MM.1S (cell line): ENCODE data around the gene GATC.
A peak's percentile ranks its signal among the peaks of the same experiment; 100 is the strongest.

ENCODE experiments used
- DNase-seq: peaks from one replicate; pipeline ENCODE4 v3.0.0-alpha.2; 2015
- H2AFZ ChIP-seq: fragments of 300-600 bp; sonication (generic); 2 replicates; pipeline ENCODE4 v1.6.0; 2016; ENCODE audit warnings: antibody characterized with exemption, low read length
- H3F3A ChIP-seq: fragments of 300-600 bp; sonication (generic); 2 replicates; pipeline ENCODE4 v1.6.1; 2016; ENCODE audit warnings: mild to moderate bottlenecking, antibody characterized with exemption, low read length, moderate library complexity, mixed read lengths; ENCODE audit not compliant: insufficient read depth
- H3K27ac ChIP-seq: fragments of 300-600 bp; sonication (generic); 2 replicates; pipeline ENCODE4 v1.5.1; 2016; ENCODE audit warnings: mild to moderate bottlenecking, low read length
- H3K27me3 ChIP-seq: fragments of 300-600 bp; sonication (generic); replicated peaks from 2 replicates; pipeline ENCODE4 v1.6.0; 2016; ENCODE audit warnings: low read length; ENCODE audit not compliant: insufficient read depth
- H3K36me3 ChIP-seq: fragments of 300-600 bp; sonication (generic); replicated peaks from 2 replicates; pipeline ENCODE4 v1.6.1; 2016; ENCODE audit warnings: mild to moderate bottlenecking, low read length, mixed read lengths; ENCODE audit not compliant: insufficient read depth
- H3K4me1 ChIP-seq: fragments of 300-600 bp; sonication (generic); 2 replicates; pipeline ENCODE4 v1.6.1; 2016; ENCODE audit warnings: low read length, mixed read lengths
- H3K4me2 ChIP-seq: fragments of 300-600 bp; sonication (generic); 2 replicates; pipeline ENCODE4 v1.6.0; 2016; ENCODE audit warnings: low read depth, low read length
- H3K4me3 ChIP-seq: fragments of 300-600 bp; sonication (generic); 2 replicates; pipeline ENCODE4 v1.5.1; 2016; ENCODE audit warnings: low read length, mixed read lengths
- H3K79me2 ChIP-seq: fragments of 300-600 bp; sonication (generic); 2 replicates; pipeline ENCODE4 v1.6.1; 2016; ENCODE audit warnings: mixed run types, low read length, mixed read lengths
- H3K9ac ChIP-seq: fragments of 300-600 bp; sonication (generic); 2 replicates; pipeline ENCODE4 v1.6.1; 2016; ENCODE audit warnings: low read length, mixed read lengths
- H3K9me2 ChIP-seq: fragments of 300-600 bp; sonication (generic); replicated peaks from 2 replicates; pipeline ENCODE4 v1.6.1; 2016; ENCODE audit warnings: mild to moderate bottlenecking, low read length, mixed read lengths; ENCODE audit not compliant: insufficient read depth
- H3K9me3 ChIP-seq: fragments of 300-600 bp; sonication (generic); replicated peaks from 2 replicates; pipeline ENCODE4 v1.6.1; 2016; ENCODE audit warnings: mild to moderate bottlenecking, low read length, mixed read lengths; ENCODE audit not compliant: insufficient read depth
- H4K20me1 ChIP-seq: fragments of 300-600 bp; sonication (generic); 2 replicates; pipeline ENCODE4 v1.6.1; 2016; ENCODE audit warnings: mild to moderate bottlenecking, low read length, moderate library complexity, mixed read lengths; ENCODE audit not compliant: insufficient read depth
- CTCF ChIP-seq: fragments of 300-600 bp; sonication (generic); IDR thresholded peaks from 2 replicates; pipeline ENCODE4 v1.5.1; 2016; ENCODE audit warnings: antibody characterized with exemption, low read length, mixed read lengths
- EZH2 ChIP-seq: fragments of 300-600 bp; sonication (generic); optimal IDR thresholded peaks from 2 replicates; pipeline ENCODE3; 2017; ENCODE audit warnings: low read depth, mild to moderate bottlenecking, antibody characterized with exemption, low read length, mixed read lengths
- EZH2phosphoT487 ChIP-seq: fragments of 300-600 bp; sonication (generic); IDR thresholded peaks from 2 replicates; pipeline ENCODE4 v1.6.1; 2018; ENCODE audit warnings: antibody characterized with exemption, low read length

The GATC gene

GRCh38 chr12:120453060-120453750, 7.0 kb downstream of the GATC start:
- no peaks in the 10 kb centered on the region for H4K20me1 ChIP-seq
- TF ChIP-seq EZH2 (no peak), EZH2phosphoT487 (no peak), CTCF (no peak)
- no peaks in the 10 kb centered on the region for H3K36me3 ChIP-seq
- peaks cover 3% of the 10 kb centered on the region; the same call in 1 of the 2 replicates for H3F3A ChIP-seq
- H3K9me2 ChIP-seq: no peaks in the 10 kb centered on the region
- H3K4me2 ChIP-seq: no peak overlapping the region
- no peak overlapping the region for H3K4me3 ChIP-seq
- no peak for DNase-seq
- no peak overlapping the region for H3K27ac ChIP-seq
- no peaks in the 10 kb centered on the region for H3K9me3 ChIP-seq
- no peak overlapping the region for H3K9ac ChIP-seq
- H3K4me1 ChIP-seq: no peaks in the 10 kb centered on the region
- peaks cover 22% of the 10 kb centered on the region for H3K79me2 ChIP-seq
- H2AFZ ChIP-seq: no peak overlapping the region
- H3K27me3 ChIP-seq: no peaks in the 10 kb centered on the region

- H3K4me3 ChIP-seq: no peak overlapping the region
- H3K36me3 ChIP-seq: no peaks in the 10 kb centered on the region
- no peaks in the 10 kb centered on the region for H3K9me3 ChIP-seq
- peak; percentile 58 for DNase-seq
- H4K20me1 ChIP-seq: no peaks in the 10 kb centered on the region
- peaks cover 20% of the 10 kb centered on the region for H3K79me2 ChIP-seq
- H3F3A ChIP-seq: peaks cover 3% of the 10 kb centered on the region; the same call in 1 of the 2 replicates
- H3K9me2 ChIP-seq: no peaks in the 10 kb centered on the region
- H3K27me3 ChIP-seq: no peaks in the 10 kb centered on the region
- no peak overlapping the region for H2AFZ ChIP-seq
- H3K9ac ChIP-seq: no peak overlapping the region
- no peaks in the 10 kb centered on the region for H3K4me1 ChIP-seq
- peak overlapping the region; percentile 25; the same call in 1 of the 2 replicates for H3K27ac ChIP-seq
- no peak overlapping the region for H3K4me2 ChIP-seq
- TF ChIP-seq EZH2: no peak
- peak; percentile 60 for TF ChIP-seq CTCF
These were observed 7.7 kb downstream of the GATC start for GRCh38 chr12:120453977-120454376.

GRCh38 chr12:120455302-120455701, 9.1 kb downstream of the GATC start:
- TF ChIP-seq EZH2 (no peak), EZH2phosphoT487 (no peak), CTCF (no peak)
- Histone ChIP-seq H3K9me2 (no peaks in the 10 kb centered on the region), H3F3A (peaks cover 3% of the 10 kb centered on the region; the same call in 1 of the 2 replicates), H2AFZ (no peak overlapping the region), H3K9ac (no peak overlapping the region), H3K4me3 (no peak overlapping the region), H3K9me3 (no peaks in the 10 kb centered on the region), H3K79me2 (peaks cover 11% of the 10 kb centered on the region), H3K27ac (no peak overlapping the region), H3K4me2 (no peak overlapping the region), H3K36me3 (no peaks in the 10 kb centered on the region), H3K27me3 (no peaks in the 10 kb centered on the region), H4K20me1 (no peaks in the 10 kb centered on the region), H3K4me1 (no peaks in the 10 kb centered on the region)
- DNase-seq: no peak
